Astrocyte (in vitro differentiated cells and primary cell): ENCODE data around the gene IGF2R. TPM values are rescaled to one million over a fixed set of nuclear protein-coding genes. Genes with fewer than 3 reads are reported as not detected.

Source experiments
- DNase-seq: peaks from one replicate; pipeline ENCODE4 v3.0.0-alpha.2; 2010; ENCODE audit warnings: low read depth
- FAIRE-seq: peaks from 2 replicates; lab custom pipeline; 2011; peaks lifted over from hg19 to GRCh38; lab: Jason Lieb, UNC
- H2AFZ ChIP-seq: 2 replicates; pipeline ENCODE4 v1.6.0; 2012; ENCODE audit warnings: low read depth, low read length, inconsistent platforms
- H3K27ac ChIP-seq: 2 replicates; pipeline ENCODE4 v1.5.1; 2011; ENCODE audit warnings: low read depth, low read length, inconsistent platforms
- H3K27me3 ChIP-seq: 2 replicates; pipeline ENCODE4 v1.6.0; 2011; ENCODE audit warnings: low read length, inconsistent platforms; ENCODE audit not compliant: insufficient read depth
- H3K36me3 ChIP-seq: 2 replicates; pipeline ENCODE4 v1.5.1; 2011; ENCODE audit warnings: low read length, inconsistent platforms; ENCODE audit not compliant: insufficient read depth
- H3K4me1 ChIP-seq: 2 replicates; pipeline ENCODE4 v1.5.1; 2011; ENCODE audit warnings: low read length, inconsistent platforms; ENCODE audit not compliant: insufficient read depth
- H3K4me2 ChIP-seq: 2 replicates; pipeline ENCODE4 v1.6.0; 2012; ENCODE audit warnings: low read length, inconsistent platforms
- H3K4me3 ChIP-seq: 2 replicates; pipeline ENCODE4 v1.5.1; 2011; ENCODE audit warnings: low read depth, mild to moderate bottlenecking, low read length, inconsistent platforms; ENCODE audit not compliant: insufficient read depth
- H3K79me2 ChIP-seq: 2 replicates; pipeline ENCODE4 v1.6.0; 2012; ENCODE audit warnings: mild to moderate bottlenecking, low read length, inconsistent platforms; ENCODE audit not compliant: insufficient read depth
- H3K9ac ChIP-seq: 2 replicates; pipeline ENCODE4 v1.6.0; 2012; ENCODE audit warnings: mild to moderate bottlenecking, low read length, inconsistent platforms
- H3K9me3 ChIP-seq: 2 replicates; pipeline ENCODE4 v1.5.1; 2012; ENCODE audit warnings: low read depth, mild to moderate bottlenecking, low read length, inconsistent platforms; ENCODE audit not compliant: insufficient read depth
- H4K20me1 ChIP-seq: 2 replicates; pipeline ENCODE4 v1.6.0; 2012; ENCODE audit warnings: low read length, inconsistent platforms; ENCODE audit not compliant: insufficient read depth
- H3K27ac Mint-ChIP-seq: one replicate; pipeline ENCODE4 v1.8.0; 2021; ENCODE audit warnings: mild to moderate bottlenecking, mixed read lengths; ENCODE audit not compliant: unreplicated experiment
- H3K27me3 Mint-ChIP-seq: one replicate; pipeline ENCODE4 v1.8.0; 2021; ENCODE audit warnings: low read depth, mixed read lengths; ENCODE audit not compliant: unreplicated experiment
- H3K36me3 Mint-ChIP-seq: one replicate; pipeline ENCODE4 v1.8.0; 2021; ENCODE audit warnings: low read depth, mixed read lengths; ENCODE audit not compliant: unreplicated experiment
- H3K4me1 Mint-ChIP-seq: one replicate; pipeline ENCODE4 v1.8.0; 2021; ENCODE audit warnings: low read depth, mixed read lengths; ENCODE audit not compliant: unreplicated experiment
- H3K4me3 Mint-ChIP-seq: one replicate; pipeline ENCODE4 v1.8.0; 2021; ENCODE audit warnings: mild to moderate bottlenecking, moderate library complexity, mixed read lengths; ENCODE audit not compliant: unreplicated experiment
- H3K9me3 Mint-ChIP-seq: one replicate; pipeline ENCODE4 v1.8.0; 2021; ENCODE audit warnings: mild to moderate bottlenecking, mixed read lengths; ENCODE audit not compliant: unreplicated experiment
- CTCF ChIP-seq: IDR thresholded peaks from 2 replicates; pipeline ENCODE4 v1.5.1; 2011; ENCODE audit warnings: low read depth, mild to moderate bottlenecking, inconsistent platforms, low read length, moderate library complexity; ENCODE audit not compliant: insufficient read depth
- EZH2 ChIP-seq: IDR thresholded peaks from 2 replicates; pipeline ENCODE4 v1.6.1; 2012; ENCODE audit warnings: mild to moderate bottlenecking, low read length, inconsistent platforms; ENCODE audit not compliant: insufficient read depth
- total RNA-seq: library from RNA; stranded (reverse); gene quantifications from 2 replicates; pipeline ENCODE4 v1.2.1, GENCODE V29; 2021

The IGF2R gene
- total RNA-seq, 1 donor from 2014 or later = 173 TPM

- Mint-ChIP-seq H3K4me3 (peak overlapping the region; percentile 51), H3K36me3 (no peaks in the 10 kb centered on the region), H3K27me3 (no peaks in the 10 kb centered on the region), H3K4me1 (peaks cover 70% of the 10 kb centered on the region), H3K27ac (peak overlapping the region; percentile 83), H3K9me3 (no peaks in the 10 kb centered on the region)
- H3K36me3 ChIP-seq = no peaks in the 10 kb centered on the region
- H3K27me3 ChIP-seq = no peaks in the 10 kb centered on the region
- FAIRE-seq (no peak), DNase-seq (peak; percentile 89)
- peaks cover 96% of the 10 kb centered on the region for H3K79me2 ChIP-seq
- peaks cover 93% of the 10 kb centered on the region for H4K20me1 ChIP-seq
- TF ChIP-seq EZH2 = no peak
- TF ChIP-seq CTCF = no peak
- H3K4me2 ChIP-seq = peak overlapping the region; percentile 61
- H3K4me3 ChIP-seq = no peak overlapping the region
- H3K27ac ChIP-seq = peak overlapping the region; percentile 54
- H3K9ac ChIP-seq = peak overlapping the region; percentile 54
- H3K4me1 ChIP-seq = peaks cover 72% of the 10 kb centered on the region
- H2AFZ ChIP-seq = no peak overlapping the region
- no peaks in the 10 kb centered on the region for H3K9me3 ChIP-seq
These were observed 12.7 kb downstream of the IGF2R start for GRCh38 chr6:159981403-159982245.

GRCh38 chr6:159982731-159983506 lies 14.0 kb downstream of the IGF2R start:
- Mint-ChIP-seq H3K27ac (peak overlapping the region; percentile 68), H3K36me3 (no peaks in the 10 kb centered on the region), H3K27me3 (no peaks in the 10 kb centered on the region), H3K4me3 (no peak overlapping the region), H3K4me1 (peaks cover 65% of the 10 kb centered on the region), H3K9me3 (no peaks in the 10 kb centered on the region)
- H3K27me3 ChIP-seq = no peaks in the 10 kb centered on the region
- peaks cover 96% of the 10 kb centered on the region for H3K79me2 ChIP-seq
- H3K4me3 ChIP-seq = no peak overlapping the region
- H3K36me3 ChIP-seq = no peaks in the 10 kb centered on the region
- no peaks in the 10 kb centered on the region for H3K9me3 ChIP-seq
- H4K20me1 ChIP-seq = peaks cover 89% of the 10 kb centered on the region
- peak overlapping the region; percentile 68 for H3K27ac ChIP-seq
- no peak overlapping the region for H2AFZ ChIP-seq
- no peak for FAIRE-seq
- H3K4me1 ChIP-seq = peaks cover 62% of the 10 kb centered on the region
- no peak for DNase-seq
- TF ChIP-seq CTCF (no peak), EZH2 (no peak)
- peak overlapping the region; percentile 11 for H3K9ac ChIP-seq
- peak overlapping the region; percentile 69 for H3K4me2 ChIP-seq
